ENCODE results near the gene PTPRG.

- TF ChIP-seq POLR2A (IDR thresholded peaks at IDR 0.05), result no peak
- TF ChIP-seq, protein P1, sequence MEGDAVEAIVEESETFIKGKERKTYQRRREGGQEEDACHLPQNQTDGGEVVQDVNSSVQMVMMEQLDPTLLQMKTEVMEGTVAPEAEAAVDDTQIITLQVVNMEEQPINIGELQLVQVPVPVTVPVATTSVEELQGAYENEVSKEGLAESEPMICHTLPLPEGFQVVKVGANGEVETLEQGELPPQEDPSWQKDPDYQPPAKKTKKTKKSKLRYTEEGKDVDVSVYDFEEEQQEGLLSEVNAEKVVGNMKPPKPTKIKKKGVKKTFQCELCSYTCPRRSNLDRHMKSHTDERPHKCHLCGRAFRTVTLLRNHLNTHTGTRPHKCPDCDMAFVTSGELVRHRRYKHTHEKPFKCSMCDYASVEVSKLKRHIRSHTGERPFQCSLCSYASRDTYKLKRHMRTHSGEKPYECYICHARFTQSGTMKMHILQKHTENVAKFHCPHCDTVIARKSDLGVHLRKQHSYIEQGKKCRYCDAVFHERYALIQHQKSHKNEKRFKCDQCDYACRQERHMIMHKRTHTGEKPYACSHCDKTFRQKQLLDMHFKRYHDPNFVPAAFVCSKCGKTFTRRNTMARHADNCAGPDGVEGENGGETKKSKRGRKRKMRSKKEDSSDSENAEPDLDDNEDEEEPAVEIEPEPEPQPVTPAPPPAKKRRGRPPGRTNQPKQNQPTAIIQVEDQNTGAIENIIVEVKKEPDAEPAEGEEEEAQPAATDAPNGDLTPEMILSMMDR (IDR thresholded peaks at IDR 0.05 in 4 of 5, conservative IDR thresholded peaks at IDR 0.05 in 1 of 5), result no peak
Measured at GRCh38 chr3:61896251-61896650, 334.9 kb downstream of the PTPRG start.
